WTC11 (cell line): ENCODE results near the gene PPFIBP2.

Experiments used
- EMX1 ChIP-seq: fragments of 250-450 bp; sonication (Bioruptor Pico); IDR thresholded peaks from 2 replicates; pipeline ENCODE4 v1.8.0; 2021; ENCODE audit warnings: mild to moderate bottlenecking
- FOXP1 ChIP-seq: sonication (generic); formaldehyde crosslinking; IDR thresholded peaks from 2 replicates; pipeline ENCODE4 v1.8.0; 2022; ENCODE audit warnings: missing genetic modification reagents, mild to moderate bottlenecking, moderate library complexity, borderline replicate concordance
- GTF2I ChIP-seq: fragments of 250-450 bp; sonication (Bioruptor Pico); conservative IDR thresholded peaks from 2 replicates; pipeline ENCODE4 v1.4.0; 2021; ENCODE audit warnings: mild to moderate bottlenecking
- NFE2L1 ChIP-seq: sonication (generic); formaldehyde crosslinking; IDR thresholded peaks from 2 replicates; pipeline ENCODE4 v1.8.1; 2023; ENCODE audit warnings: missing genetic modification reagents
- RELA ChIP-seq: sonication (generic); formaldehyde crosslinking; IDR thresholded peaks from 2 replicates; pipeline ENCODE4 v1.8.1; 2022; ENCODE audit warnings: missing genetic modification reagents, mild to moderate bottlenecking, borderline replicate concordance
- RORB ChIP-seq: fragments of 250-450 bp; sonication (Bioruptor Pico); IDR thresholded peaks from 2 replicates; pipeline ENCODE4 v1.9.0; 2021; ENCODE audit warnings: mild to moderate bottlenecking
- SMAD4 ChIP-seq: sonication (generic); formaldehyde crosslinking; IDR thresholded peaks from 2 replicates; pipeline ENCODE4 v1.8.0; 2022; ENCODE audit warnings: mild to moderate bottlenecking, missing genetic modification reagents
- SP1 ChIP-seq: sonication (generic); formaldehyde crosslinking; conservative IDR thresholded peaks from 2 replicates; pipeline ENCODE4 v1.8.1; 2022; ENCODE audit warnings: missing genetic modification reagents
- ZNF121 ChIP-seq: sonication (generic); formaldehyde crosslinking; IDR thresholded peaks from 2 replicates; pipeline ENCODE4 v1.8.0; 2023; ENCODE audit warnings: missing genetic modification reagents
- TF ChIP-seq, protein P1 (sequence below): fragments of 200-600 bp; IDR thresholded peaks from 2 replicates; pipeline ENCODE4 v1.8.0; 2022; ENCODE audit warnings: antibody characterized with exemption
- TF ChIP-seq, protein P2 (sequence below): sonication (generic); formaldehyde crosslinking; IDR thresholded peaks from 2 replicates; pipeline ENCODE4 v1.8.0; 2022; ENCODE audit warnings: mild to moderate bottlenecking, missing genetic modification reagents
- TF ChIP-seq, protein P3 (sequence below): sonication (generic); formaldehyde crosslinking; IDR thresholded peaks from 2 replicates; pipeline ENCODE4 v1.8.1; 2023; ENCODE audit warnings: mild to moderate bottlenecking, missing genetic modification reagents, moderate library complexity
- TF ChIP-seq, protein P4 (sequence below): sonication (generic); formaldehyde crosslinking; IDR thresholded peaks from 2 replicates; pipeline ENCODE4 v1.8.0; 2022; ENCODE audit warnings: mild to moderate bottlenecking, missing genetic modification reagents

DNA sequence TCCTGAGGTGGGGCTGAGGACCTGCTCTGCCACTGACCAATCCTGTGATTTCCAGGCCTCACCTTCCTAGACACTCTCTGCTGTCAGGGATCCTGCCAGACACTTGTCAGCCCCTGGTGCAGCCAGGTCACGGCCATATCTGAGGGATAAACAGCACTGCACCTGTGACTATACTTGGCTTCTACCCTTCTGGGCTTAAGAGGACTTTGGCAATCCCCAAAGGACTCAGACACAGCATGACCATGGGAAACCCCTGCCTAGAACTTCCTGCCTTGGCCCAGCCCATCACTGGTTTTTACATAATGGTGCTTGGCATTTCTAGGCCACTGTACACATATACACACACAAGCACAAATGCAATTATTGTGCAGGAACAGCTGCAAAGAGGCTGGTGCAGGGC is 40.1 kb upstream of the PPFIBP2 start:
- TF ChIP-seq SP1 (CRISPR knock-in tag), result no peak
- no peak for TF ChIP-seq EMX1 (CRISPR knock-in tag)
- TF ChIP-seq, protein P1, sequence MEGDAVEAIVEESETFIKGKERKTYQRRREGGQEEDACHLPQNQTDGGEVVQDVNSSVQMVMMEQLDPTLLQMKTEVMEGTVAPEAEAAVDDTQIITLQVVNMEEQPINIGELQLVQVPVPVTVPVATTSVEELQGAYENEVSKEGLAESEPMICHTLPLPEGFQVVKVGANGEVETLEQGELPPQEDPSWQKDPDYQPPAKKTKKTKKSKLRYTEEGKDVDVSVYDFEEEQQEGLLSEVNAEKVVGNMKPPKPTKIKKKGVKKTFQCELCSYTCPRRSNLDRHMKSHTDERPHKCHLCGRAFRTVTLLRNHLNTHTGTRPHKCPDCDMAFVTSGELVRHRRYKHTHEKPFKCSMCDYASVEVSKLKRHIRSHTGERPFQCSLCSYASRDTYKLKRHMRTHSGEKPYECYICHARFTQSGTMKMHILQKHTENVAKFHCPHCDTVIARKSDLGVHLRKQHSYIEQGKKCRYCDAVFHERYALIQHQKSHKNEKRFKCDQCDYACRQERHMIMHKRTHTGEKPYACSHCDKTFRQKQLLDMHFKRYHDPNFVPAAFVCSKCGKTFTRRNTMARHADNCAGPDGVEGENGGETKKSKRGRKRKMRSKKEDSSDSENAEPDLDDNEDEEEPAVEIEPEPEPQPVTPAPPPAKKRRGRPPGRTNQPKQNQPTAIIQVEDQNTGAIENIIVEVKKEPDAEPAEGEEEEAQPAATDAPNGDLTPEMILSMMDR, result no peak
- no peak for TF ChIP-seq FOXP1 (CRISPR knock-in tag)
- TF ChIP-seq, protein P2, sequence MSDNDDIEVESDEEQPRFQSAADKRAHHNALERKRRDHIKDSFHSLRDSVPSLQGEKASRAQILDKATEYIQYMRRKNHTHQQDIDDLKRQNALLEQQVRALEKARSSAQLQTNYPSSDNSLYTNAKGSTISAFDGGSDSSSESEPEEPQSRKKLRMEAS (CRISPR knock-in tag), result no peak
- TF ChIP-seq SMAD4 (CRISPR knock-in tag), result no peak
- TF ChIP-seq, protein P3, sequence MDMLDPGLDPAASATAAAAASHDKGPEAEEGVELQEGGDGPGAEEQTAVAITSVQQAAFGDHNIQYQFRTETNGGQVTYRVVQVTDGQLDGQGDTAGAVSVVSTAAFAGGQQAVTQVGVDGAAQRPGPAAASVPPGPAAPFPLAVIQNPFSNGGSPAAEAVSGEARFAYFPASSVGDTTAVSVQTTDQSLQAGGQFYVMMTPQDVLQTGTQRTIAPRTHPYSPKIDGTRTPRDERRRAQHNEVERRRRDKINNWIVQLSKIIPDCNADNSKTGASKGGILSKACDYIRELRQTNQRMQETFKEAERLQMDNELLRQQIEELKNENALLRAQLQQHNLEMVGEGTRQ, result no peak
- no peak for TF ChIP-seq NFE2L1 (CRISPR knock-in tag)
- no peak for TF ChIP-seq GTF2I
- TF ChIP-seq RELA (CRISPR knock-in tag), result no peak
- no peak for TF ChIP-seq ZNF121 (CRISPR knock-in tag)
- TF ChIP-seq RORB (CRISPR knock-in tag), result no peak
- TF ChIP-seq, protein P4, sequence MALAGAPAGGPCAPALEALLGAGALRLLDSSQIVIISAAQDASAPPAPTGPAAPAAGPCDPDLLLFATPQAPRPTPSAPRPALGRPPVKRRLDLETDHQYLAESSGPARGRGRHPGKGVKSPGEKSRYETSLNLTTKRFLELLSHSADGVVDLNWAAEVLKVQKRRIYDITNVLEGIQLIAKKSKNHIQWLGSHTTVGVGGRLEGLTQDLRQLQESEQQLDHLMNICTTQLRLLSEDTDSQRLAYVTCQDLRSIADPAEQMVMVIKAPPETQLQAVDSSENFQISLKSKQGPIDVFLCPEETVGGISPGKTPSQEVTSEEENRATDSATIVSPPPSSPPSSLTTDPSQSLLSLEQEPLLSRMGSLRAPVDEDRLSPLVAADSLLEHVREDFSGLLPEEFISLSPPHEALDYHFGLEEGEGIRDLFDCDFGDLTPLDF, result no peak
